Prostate gland (tissue), 2 donors: ENCODE results near the gene CNKSR3. TPM values are rescaled to one million over a fixed set of nuclear protein-coding genes. Genes with fewer than 3 reads are reported as not detected.

ENCODE experiments used
- DNase-seq: peaks from one replicate; pipeline ENCODE4 v3.0.0-alpha.2; 2019; ENCODE audit warnings: low spot score
- H3K27ac ChIP-seq, 2 donors: fragments of 200-600 bp; sonication (generic); 2 replicates each; pipeline ENCODE4 v1.5.1; 2017 to 2019
- H3K27me3 ChIP-seq: fragments of 200-600 bp; sonication (generic); replicated peaks from 2 replicates; pipeline ENCODE4 v1.5.1; 2019; ENCODE audit not compliant: insufficient read depth
- H3K36me3 ChIP-seq, 2 donors: fragments of 200-600 bp; sonication (generic); 1 replicate in 1 of 2; 2 replicates in 1 of 2; pipeline versions ENCODE4 v1.5.1 to v1.8.1; 2017 to 2019
- H3K4me1 ChIP-seq: fragments of 200-600 bp; sonication (generic); replicated peaks from 2 replicates; pipeline ENCODE4 v1.5.1; 2019
- H3K4me3 ChIP-seq, 2 donors: fragments of 200-600 bp; sonication (generic); 2 replicates each; pipeline ENCODE4 v1.5.1; 2017 to 2019
- H3K9me3 ChIP-seq: fragments of 200-600 bp; sonication (generic); 2 replicates; pipeline ENCODE4 v1.5.1; 2017
- CTCF ChIP-seq, 4 experiments: fragments of 200-600 bp in 2 of 4; fragments of 450-650 bp in 2 of 4; sonication (generic) in 2 of 4; IDR thresholded peaks; 1 replicate in 3 of 4; 2 replicates in 1 of 4; pipeline ENCODE4 v1.5.1; 2016 to 2019; ENCODE audit warnings: antibody characterized with exemption in 4 of 4, mild to moderate bottlenecking in 2 of 4, moderate library complexity in 2 of 4
- POLR2A ChIP-seq: fragments of 450-650 bp; IDR thresholded peaks from one replicate; pipeline ENCODE4 v1.6.1; 2016; ENCODE audit warnings: antibody characterized with exemption, mild to moderate bottlenecking
- POLR2AphosphoS5 ChIP-seq: sonication (generic); formaldehyde crosslinking; IDR thresholded peaks from one replicate; pipeline ENCODE4 v1.6.1; 2017; ENCODE audit warnings: antibody characterized with exemption
- WGBS: methylation state at CpG from one replicate; pipeline ENCODE4 v1.1.5; 2018; 5-methylcytosine and 5-hydroxymethylcytosine counted together
- intact Hi-C: fragments of 100-400 bp; cut with DNase I; formaldehyde crosslinking; loops from one replicate; pipeline ENCODE4 v1.14.2; 2022
- total RNA-seq, 2 donors: library from RNA; depleted of rRNA; stranded (reverse); fragments of >200 nt; gene quantifications; one replicate each; pipeline ENCODE4 v1.1.0, GENCODE V29; 2016

CNKSR3 gene
- total RNA-seq, 2 donors from 2014 or later, result 8.7 to 23.5 TPM

GRCh38 chr6:154532426-154532825 lies 21.9 kb upstream of the CNKSR3 start:
- WGBS, result 93% methylated on average over 4 of the region's 4 CpGs
- TF ChIP-seq POLR2AphosphoS5 (no peak), POLR2A (no peak), CTCF (IDR thresholded peaks at IDR 0.05) (no peak)
- H3K9me3 ChIP-seq, result no peaks in the 10 kb centered on the region
- H3K36me3 ChIP-seq, result no peaks in the 10 kb centered on the region
- no peaks in the 10 kb centered on the region for H3K27me3 ChIP-seq
- H3K4me3 ChIP-seq, result no peak overlapping the region
- no peak overlapping the region for H3K27ac ChIP-seq
- no peaks in the 10 kb centered on the region for H3K4me1 ChIP-seq
- DNase-seq, result no peak
- intact Hi-C loops, result no loop called here

- H3K4me3 ChIP-seq, result no peak overlapping the region
- WGBS, result over 99% methylated on average over 6 of the region's 6 CpGs
- intact Hi-C loops, result no loop called here
Observed at GRCh38 chr6:154529957-154530356, 19.5 kb upstream of the CNKSR3 start.

GRCh38 chr6:154528310-154528915 lies 17.9 kb upstream of the CNKSR3 start:
- Histone ChIP-seq H3K4me1 (no peaks in the 10 kb centered on the region), H3K27ac (no peak overlapping the region), H3K4me3 (no peak overlapping the region), H3K36me3 (no peaks in the 10 kb centered on the region), H3K27me3 (no peaks in the 10 kb centered on the region), H3K9me3 (no peaks in the 10 kb centered on the region)
- intact Hi-C loops, result no loop called here
- 89% methylated on average over 3 of the region's 3 CpGs for WGBS
- TF ChIP-seq POLR2A (no peak), POLR2AphosphoS5 (no peak), CTCF (IDR thresholded peaks at IDR 0.05) (no peak)
- DNase-seq, result no peak

More at GRCh38 chr6:154529957-154530356, 19.5 kb upstream of the CNKSR3 start:
- no peak for DNase-seq
- H3K9me3 ChIP-seq, result no peaks in the 10 kb centered on the region
- H3K36me3 ChIP-seq, result no peaks in the 10 kb centered on the region
- H3K27me3 ChIP-seq, result no peaks in the 10 kb centered on the region
- no peaks in the 10 kb centered on the region for H3K4me1 ChIP-seq
- no peak overlapping the region for H3K27ac ChIP-seq
- TF ChIP-seq POLR2A (no peak), POLR2AphosphoS5 (no peak), CTCF (IDR thresholded peaks at IDR 0.05) (no peak)

- WGBS, result 82% methylated on average over 1 of the region's 1 CpG
- H3K9me3 ChIP-seq, result no peaks in the 10 kb centered on the region
- no peaks in the 10 kb centered on the region for H3K27me3 ChIP-seq
- H3K27ac ChIP-seq, result no peak overlapping the region
- H3K4me1 ChIP-seq, result no peaks in the 10 kb centered on the region
- intact Hi-C loops, result no loop called here
- H3K36me3 ChIP-seq, result no peaks in the 10 kb centered on the region
- no peak overlapping the region for H3K4me3 ChIP-seq
- no peak for DNase-seq
- TF ChIP-seq POLR2AphosphoS5 (no peak), POLR2A (no peak), CTCF (IDR thresholded peaks at IDR 0.05) (no peak)
Observed at GRCh38 chr6:154526996-154527395, 16.5 kb upstream of the CNKSR3 start.

GRCh38 chr6:154522576-154522975 lies 12.1 kb upstream of the CNKSR3 start:
- TF ChIP-seq POLR2AphosphoS5, result no peak
- no peak for TF ChIP-seq CTCF (IDR thresholded peaks at IDR 0.05)
- TF ChIP-seq POLR2A, result no peak
- no peaks in the 10 kb centered on the region for H3K9me3 ChIP-seq
- intact Hi-C loops, result no loop called here

More at GRCh38 chr6:154522576-154522975, 12.1 kb upstream of the CNKSR3 start:
- Histone ChIP-seq H3K4me1 (no peaks in the 10 kb centered on the region), H3K4me3 (no peak overlapping the region), H3K36me3 (no peaks in the 10 kb centered on the region), H3K27me3 (no peaks in the 10 kb centered on the region), H3K27ac (no peak overlapping the region)
- DNase-seq, result no peak
- 41% methylated on average over 4 of the region's 4 CpGs for WGBS
